K562 (cell line): Measurements from ENCODE around the gene DRD3. TPM values are rescaled to one million over a fixed set of nuclear protein-coding genes. Genes with fewer than 3 reads are reported as not detected.

Experiments
- ATAC-seq: fragments of 200-7000 bp; cut with Tn5 transposase; 3 replicates; pipeline ENCODE4 v1.9.1; 2020; ENCODE audit warnings: moderate library complexity
- BruUV-seq: library from RNA; stranded (reverse); fragments of 400-500 nt; replicated peaks from 2 replicates; lab custom pipeline; 2021; lab: Mats Ljungman, UMichigan
- CTCF ChIA-PET: fragments of 300-600 bp; formaldehyde crosslinking; extraction: SDS; loops from one replicate; lab custom pipeline; 2021; ENCODE audit warnings: low intra/inter-chr PET ratio; lab: Yijun Ruan, JAX
- POLR2A ChIA-PET: fragments of 300-600, 350-650 bp; sonication (Branson Sonifier 250); formaldehyde crosslinking; extraction: SDS; loops from one replicate; lab custom pipeline; 2021; ENCODE audit warnings: antibody characterized with exemption, inconsistent platforms; lab: Yijun Ruan, JAX
- DNase-seq, 4 experiments: peaks; one replicate each; pipeline versions ENCODE4 v3.0.0 to v3.0.0-alpha.2; 2011 to 2018; ENCODE audit warnings: low spot score in 3 of 4, mixed read lengths in 3 of 4; ENCODE audit errors: extremely low read depth in 1 of 4
- FAIRE-seq: peaks from 2 replicates; lab custom pipeline; 2011; peaks lifted over from hg19 to GRCh38; lab: Jason Lieb, UNC
- H2AFZ ChIP-seq: 2 replicates; pipeline ENCODE4 v1.6.0; 2011; ENCODE audit warnings: low read depth, low read length, control low read depth, inconsistent platforms
- H3K27ac ChIP-seq: fragments of 200-600 bp; 3 replicates; pipeline ENCODE4 v1.8.0; 2011; ENCODE audit warnings: low read depth, mild to moderate bottlenecking, control low read depth, inconsistent platforms, low read length, moderate library complexity, mixed read lengths; ENCODE audit errors: extremely low read depth
- H3K27me3 ChIP-seq, 2 experiments: fragments of 300-600 bp in 1 of 2; 2 replicates in 1 of 2; 3 replicates in 1 of 2; pipeline versions ENCODE4 v1.6.0 to v1.8.0; 2011; ENCODE audit warnings: inconsistent platforms in 2 of 2, low read length in 2 of 2, mild to moderate bottlenecking in 1 of 2, mixed read lengths in 1 of 2, moderate library complexity in 1 of 2; ENCODE audit not compliant: control insufficient read depth in 2 of 2, insufficient read depth in 2 of 2
- H3K36me3 ChIP-seq: fragments of 300-600 bp; 3 replicates; pipeline ENCODE4 v1.8.0; 2011; ENCODE audit warnings: mild to moderate bottlenecking, low read length, inconsistent platforms; ENCODE audit not compliant: control insufficient read depth, insufficient read depth
- H3K4me1 ChIP-seq, 2 experiments: fragments of 200-600 bp in 1 of 2; replicated peaks in 1 of 2; 2 replicates in 1 of 2; 3 replicates in 1 of 2; pipeline versions ENCODE4 v1.5.1 to v1.8.0; 2011; ENCODE audit warnings: inconsistent platforms in 2 of 2, low read length in 2 of 2, mild to moderate bottlenecking in 1 of 2, mixed read lengths in 1 of 2, moderate library complexity in 1 of 2; ENCODE audit not compliant: control insufficient read depth in 2 of 2, insufficient read depth in 2 of 2
- H3K4me2 ChIP-seq: 2 replicates; pipeline ENCODE4 v1.6.1; 2011; ENCODE audit warnings: low read length, control low read depth, inconsistent platforms, mixed read lengths; ENCODE audit not compliant: insufficient read depth
- H3K4me3 ChIP-seq: fragments of 200-600 bp; sonication (generic), shearing (Covaris generic); 2 replicates; pipeline ENCODE4 v1.5.1; 2016; ENCODE audit warnings: control low read depth, inconsistent platforms
- H3K79me2 ChIP-seq: fragments of 200-600 bp; 3 replicates; pipeline ENCODE4 v1.8.0; 2011; ENCODE audit warnings: low read length, inconsistent platforms; ENCODE audit not compliant: control insufficient read depth, insufficient read depth
- H3K9ac ChIP-seq, 2 experiments: 2 replicates each; pipeline versions ENCODE4 v1.6.0 to v1.6.1; 2011; ENCODE audit warnings: low read depth in 2 of 2, low read length in 2 of 2, control low read depth in 1 of 2, inconsistent platforms in 1 of 2, mild to moderate bottlenecking in 1 of 2, mixed read lengths in 1 of 2; ENCODE audit not compliant: insufficient read depth in 1 of 2
- H3K9me1 ChIP-seq: one replicate; pipeline ENCODE4 v1.6.0; 2011; ENCODE audit warnings: inconsistent platforms, mild to moderate bottlenecking, low read length, moderate library complexity; ENCODE audit not compliant: control insufficient read depth, insufficient read depth
- H3K9me3 ChIP-seq: replicated peaks from 2 replicates; pipeline ENCODE4 v1.5.1; 2011; ENCODE audit warnings: low read depth, low read length, inconsistent platforms; ENCODE audit not compliant: control insufficient read depth, insufficient read depth
- H4K20me1 ChIP-seq: replicated peaks from 2 replicates; pipeline ENCODE4 v1.6.1; 2011; ENCODE audit warnings: low read length, inconsistent platforms, mixed read lengths; ENCODE audit not compliant: control insufficient read depth, insufficient read depth
- ELF1 ChIP-seq: fragments of 200-800 bp; sonication (Bioruptor generic); IDR thresholded peaks from 2 replicates; pipeline ENCODE4 v1.6.1; 2016; ENCODE audit warnings: missing genetic modification characterization, missing compliant biosample characterization
- FOSL1 ChIP-seq: fragments of 200-800 bp; sonication (Bioruptor generic); conservative IDR thresholded peaks from 2 replicates; pipeline ENCODE4 v1.6.1; 2016; ENCODE audit warnings: missing genetic modification characterization, missing compliant biosample characterization
- GABPB2 ChIP-seq: fragments of 250-450 bp; sonication (Bioruptor Pico); conservative IDR thresholded peaks from 2 replicates; pipeline ENCODE4 v1.5.1; 2021; ENCODE audit warnings: mild to moderate bottlenecking
- HNRNPL ChIP-seq: fragments of 200-400 bp; formaldehyde crosslinking; IDR thresholded peaks from 2 replicates; pipeline ENCODE4 v1.6.1; 2017; ENCODE audit warnings: low read depth, mild to moderate bottlenecking, low read length
- ILK ChIP-seq: fragments of 450-650 bp; IDR thresholded peaks from 2 replicates; pipeline ENCODE4 v1.6.1; 2016; ENCODE audit warnings: missing genetic modification characterization, low read depth, mild to moderate bottlenecking, missing compliant biosample characterization, moderate library complexity, borderline replicate concordance
- MIER1 ChIP-seq: fragments of 450-650 bp; IDR thresholded peaks from 2 replicates; pipeline ENCODE4 v1.6.1; 2016; ENCODE audit warnings: antibody characterized with exemption, mild to moderate bottlenecking, low read depth
- POLR3G ChIP-seq: IDR thresholded peaks from 2 replicates; pipeline ENCODE4 v1.6.1; 2011; ENCODE audit not compliant: insufficient read length, insufficient replicate concordance; ENCODE audit errors: extremely low read depth
- PTTG1 ChIP-seq: fragments of 450-650 bp; IDR thresholded peaks from 2 replicates; pipeline ENCODE4 v1.6.1; 2016; ENCODE audit warnings: low read depth, mild to moderate bottlenecking, missing genetic modification characterization, missing compliant biosample characterization
- RBM15 ChIP-seq: fragments of 200-400 bp; formaldehyde crosslinking; IDR thresholded peaks from 2 replicates; pipeline ENCODE4 v1.6.1; 2018; ENCODE audit warnings: mild to moderate bottlenecking, low read length, moderate library complexity; ENCODE audit not compliant: insufficient read depth
- ZNF212 ChIP-seq: fragments of 450-650 bp; formaldehyde crosslinking; IDR thresholded peaks from 2 replicates; pipeline ENCODE4 v1.4.0; 2020; ENCODE audit warnings: mild to moderate bottlenecking
- ZNF224 ChIP-seq: sonication (generic); formaldehyde crosslinking; IDR thresholded peaks from 2 replicates; pipeline ENCODE4 v1.8.0; 2022; ENCODE audit warnings: mild to moderate bottlenecking, missing genetic modification reagents
- whole genome bisulfite sequencing: fragments of 100-300 bp; shearing (Covaris generic); methylation state at CpG from one replicate; pipeline ENCODE4 v1.1.6; 2016; ENCODE audit warnings: low coverage, mixed read lengths; ENCODE audit not compliant: insufficient coverage; ENCODE audit errors: missing lambda C conversion rate; 5-methylcytosine and 5-hydroxymethylcytosine counted together
- in situ Hi-C: fragments of 300-500 bp; cut with MboI; formaldehyde crosslinking; loops from 4 replicates; pipeline ENCODE4 v1.15.0; 2018; ENCODE audit warnings: inconsistent platforms, mixed read lengths
- intact Hi-C: fragments of 100-400 bp; cut with micrococcal nuclease; formaldehyde crosslinking; loops from 2 replicates; pipeline ENCODE4 v1.14.2; 2022
- polyA plus RNA-seq, 8 experiments: library from polyadenylated mRNA; depleted of rRNA in 4 of 8; stranded (reverse) in 5 of 8; unstranded in 3 of 8; fragments of >200 nt; fragmentation: Nextera tagmentation in 2 of 8; fragmentation: Illumina TruSeq in 1 of 8; extraction: Ambion mirVana in 2 of 8; extraction: Trizol in 1 of 8; gene quantifications; 2 replicates each; pipeline versions ENCODE4 v1.2.1 to v1.2.3, GENCODE V29; 2011 to 2014; ENCODE audit warnings: inconsistent platforms in 1 of 8, missing spikeins in 1 of 8
- total RNA-seq, 7 experiments: library from RNA; depleted of rRNA in 6 of 7; stranded (reverse); fragments of >200 nt in 6 of 7; fragmentation: Illumina TruSeq in 2 of 7; extraction: Trizol in 2 of 7; gene quantifications; 2 replicates each; pipeline versions ENCODE4 v1.2.1 to v1.2.3, GENCODE V29; 2011 to 2021; ENCODE audit warnings: low replicate concordance in 1 of 7
- TF ChIP-seq, protein P1 (sequence below): fragments of 450-650 bp; IDR thresholded peaks from 2 replicates; pipeline ENCODE4 v1.6.1; 2018; ENCODE audit not compliant: partially characterized antibody

The DRD3 gene
- total and polyA plus RNA-seq, 9 of the 15 experiments (the other 6 are each of a cell fraction or from before 2014, with no cell fraction given), result not detected

GRCh38 chr3:114205541-114205940 lies 26.7 kb upstream of the DRD3 start (continued):
- TF ChIP-seq, protein P1, sequence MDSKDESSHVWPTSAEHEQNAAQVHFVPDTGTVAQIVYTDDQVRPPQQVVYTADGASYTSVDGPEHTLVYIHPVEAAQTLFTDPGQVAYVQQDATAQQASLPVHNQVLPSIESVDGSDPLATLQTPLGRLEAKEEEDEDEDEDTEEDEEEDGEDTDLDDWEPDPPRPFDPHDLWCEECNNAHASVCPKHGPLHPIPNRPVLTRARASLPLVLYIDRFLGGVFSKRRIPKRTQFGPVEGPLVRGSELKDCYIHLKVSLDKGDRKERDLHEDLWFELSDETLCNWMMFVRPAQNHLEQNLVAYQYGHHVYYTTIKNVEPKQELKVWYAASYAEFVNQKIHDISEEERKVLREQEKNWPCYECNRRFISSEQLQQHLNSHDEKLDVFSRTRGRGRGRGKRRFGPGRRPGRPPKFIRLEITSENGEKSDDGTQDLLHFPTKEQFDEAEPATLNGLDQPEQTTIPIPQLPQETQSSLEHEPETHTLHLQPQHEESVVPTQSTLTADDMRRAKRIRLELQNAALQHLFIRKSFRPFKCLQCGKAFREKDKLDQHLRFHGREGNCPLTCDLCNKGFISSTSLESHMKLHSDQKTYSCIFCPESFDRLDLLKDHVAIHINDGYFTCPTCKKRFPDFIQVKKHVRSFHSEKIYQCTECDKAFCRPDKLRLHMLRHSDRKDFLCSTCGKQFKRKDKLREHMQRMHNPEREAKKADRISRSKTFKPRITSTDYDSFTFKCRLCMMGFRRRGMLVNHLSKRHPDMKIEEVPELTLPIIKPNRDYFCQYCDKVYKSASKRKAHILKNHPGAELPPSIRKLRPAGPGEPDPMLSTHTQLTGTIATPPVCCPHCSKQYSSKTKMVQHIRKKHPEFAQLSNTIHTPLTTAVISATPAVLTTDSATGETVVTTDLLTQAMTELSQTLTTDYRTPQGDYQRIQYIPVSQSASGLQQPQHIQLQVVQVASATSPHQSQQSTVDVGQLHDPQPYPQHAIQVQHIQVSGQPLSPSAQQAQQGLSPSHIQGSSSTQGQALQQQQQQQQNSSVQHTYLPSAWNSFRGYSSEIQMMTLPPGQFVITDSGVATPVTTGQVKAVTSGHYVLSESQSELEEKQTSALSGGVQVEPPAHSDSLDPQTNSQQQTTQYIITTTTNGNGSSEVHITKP, result no peak
- TF ChIP-seq PTTG1 (tag) (no peak), ELF1 (tag) (no peak), RBM15 (no peak), HNRNPL (no peak), POLR3G (no peak), FOSL1 (tag) (no peak), MIER1 (no peak)
- TF ChIP-seq, all 486 proteins: peak for 0

GRCh38 chr3:114194750-114195149 lies 15.9 kb upstream of the DRD3 start:
- no peaks in the 10 kb centered on the region for H3K9me3 ChIP-seq
- no peaks in the 10 kb centered on the region for H3K4me1 ChIP-seq
- no peaks in the 10 kb centered on the region for H3K9me1 ChIP-seq
- no TSS peak for BruUV-seq
- H3K27me3 ChIP-seq, result no peaks in the 10 kb centered on the region
- DNase-seq (no peak), FAIRE-seq (no peak), ATAC-seq (no peak)
- H2AFZ ChIP-seq, result no peak overlapping the region
- WGBS, result 0% methylated on average over 1 of the region's 1 CpG
- H4K20me1 ChIP-seq, result no peaks in the 10 kb centered on the region
- in situ Hi-C loops, result no loop called here
- no peak overlapping the region for H3K4me2 ChIP-seq
- ChIA-PET CTCF (no interaction called here), POLR2A (no interaction called here)
- no peak for TF ChIP-seq ZNF212 (CRISPR knock-in tag)
- no peak for TF ChIP-seq GABPB2 (CRISPR knock-in tag)
- TF ChIP-seq ZNF224 (CRISPR knock-in tag), result no peak
- TF ChIP-seq ILK (tag), result no peak
- no peaks in the 10 kb centered on the region for H3K79me2 ChIP-seq
- H3K27ac ChIP-seq, result no peak overlapping the region
- H3K36me3 ChIP-seq, result no peaks in the 10 kb centered on the region
- H3K9ac ChIP-seq, result no peak overlapping the region
- no peak overlapping the region for H3K4me3 ChIP-seq
- intact Hi-C loops, result no loop called here
